ENCODE data around the gene CYP8B1. TPM values are rescaled to one million over a fixed set of nuclear protein-coding genes. Genes with fewer than 3 reads are reported as not detected.

Gene CYP8B1
- total RNA-seq, 1 experiment from 2014 or later = not detected

GRCh38 chr3:42849017-42849416 lies 26.7 kb downstream of the CYP8B1 start:
- no TSS peak for BruUV-seq (replicated peaks)
- no peak for DNase-seq
- intact Hi-C loops (cut with micrococcal nuclease; ENCODE audit: unreplicated experiment) = no loop called here
- no peak for TF ChIP-seq CTCF (IDR thresholded peaks at IDR 0.05; ENCODE audit: insufficient read depth in 1 of 2, low read depth in 1 of 2, low read length in 1 of 2, severe bottlenecking in 1 of 2, unreplicated experiment in 1 of 2)
- peaks cover under 1% of the 10 kb centered on the region for H3K4me1 Mint-ChIP-seq (ENCODE audit: low read depth, unreplicated experiment)
- POLR2A ChIA-PET = no interaction called here
- H3K27me3 ChIP-seq (replicated peaks; ENCODE audit: control insufficient read depth, insufficient read depth, low read length) = no peaks in the 10 kb centered on the region
- H3K27me3 Mint-ChIP-seq (ENCODE audit: insufficient read depth, unreplicated experiment) = peaks cover 3% of the 10 kb centered on the region
- H3K4me3 ChIP-seq (ENCODE audit: low read depth, low read length) = no peak overlapping the region
- H3K9me3 Mint-ChIP-seq (ENCODE audit: unreplicated experiment) = no peaks in the 10 kb centered on the region
- CTCF ChIA-PET = interaction anchor here (0.6 kb wide), 1 partner anchor 295 kb away, joined by 3 read pairs; no protein-coding TSS in a partner anchor
- no peaks in the 10 kb centered on the region for H3K36me3 ChIP-seq (ENCODE audit: control insufficient read depth, insufficient read depth, low read length)
- no peaks in the 10 kb centered on the region for H3K9me3 ChIP-seq
- no peak overlapping the region for H3K27ac Mint-ChIP-seq (ENCODE audit: unreplicated experiment)
- H3K4me1 ChIP-seq = no peaks in the 10 kb centered on the region
- H3K4me3 Mint-ChIP-seq (ENCODE audit: unreplicated experiment) = no peak overlapping the region
- no peaks in the 10 kb centered on the region for H3K36me3 Mint-ChIP-seq (ENCODE audit: insufficient read depth, unreplicated experiment)

- Mint-ChIP-seq H3K4me3 (ENCODE audit: unreplicated experiment) (no peak overlapping the region), H3K27me3 (ENCODE audit: insufficient read depth, unreplicated experiment) (peaks cover 3% of the 10 kb centered on the region), H3K4me1 (ENCODE audit: low read depth, unreplicated experiment) (peaks cover 4% of the 10 kb centered on the region), H3K27ac (ENCODE audit: unreplicated experiment) (no peak overlapping the region), H3K36me3 (ENCODE audit: insufficient read depth, unreplicated experiment) (no peaks in the 10 kb centered on the region), H3K9me3 (ENCODE audit: unreplicated experiment) (no peaks in the 10 kb centered on the region)
- Histone ChIP-seq H3K36me3 (ENCODE audit: control insufficient read depth, insufficient read depth, low read length) (no peaks in the 10 kb centered on the region), H3K4me1 (no peaks in the 10 kb centered on the region), H3K4me3 (ENCODE audit: low read depth, low read length) (no peak overlapping the region), H3K27me3 (replicated peaks; ENCODE audit: control insufficient read depth, insufficient read depth, low read length) (no peaks in the 10 kb centered on the region), H3K9me3 (no peaks in the 10 kb centered on the region)
- BruUV-seq (replicated peaks) = no TSS peak
- TF ChIP-seq CTCF (IDR thresholded peaks at IDR 0.05; ENCODE audit: insufficient read depth in 1 of 2, low read depth in 1 of 2, low read length in 1 of 2, severe bottlenecking in 1 of 2, unreplicated experiment in 1 of 2) = no peak
- POLR2A ChIA-PET = no interaction called here
- CTCF ChIA-PET = no interaction called here
- no peak for DNase-seq
- intact Hi-C loops (cut with micrococcal nuclease; ENCODE audit: unreplicated experiment) = no loop called here
Observed at GRCh38 chr3:42847731-42848130, 27.9 kb downstream of the CYP8B1 start.

- Mint-ChIP-seq H3K4me1 (ENCODE audit: low read depth, unreplicated experiment) (peaks cover 4% of the 10 kb centered on the region), H3K27ac (ENCODE audit: unreplicated experiment) (no peak overlapping the region), H3K27me3 (ENCODE audit: insufficient read depth, unreplicated experiment) (peaks cover 3% of the 10 kb centered on the region), H3K9me3 (ENCODE audit: unreplicated experiment) (no peaks in the 10 kb centered on the region), H3K4me3 (ENCODE audit: unreplicated experiment) (no peak overlapping the region), H3K36me3 (ENCODE audit: insufficient read depth, unreplicated experiment) (no peaks in the 10 kb centered on the region)
- Histone ChIP-seq H3K4me3 (ENCODE audit: low read depth, low read length) (no peak overlapping the region), H3K27me3 (replicated peaks; ENCODE audit: control insufficient read depth, insufficient read depth, low read length) (no peaks in the 10 kb centered on the region), H3K4me1 (no peaks in the 10 kb centered on the region), H3K36me3 (ENCODE audit: control insufficient read depth, insufficient read depth, low read length) (no peaks in the 10 kb centered on the region), H3K9me3 (no peaks in the 10 kb centered on the region)
- no peak for DNase-seq
- intact Hi-C loops (cut with micrococcal nuclease; ENCODE audit: unreplicated experiment) = no loop called here
- ChIA-PET POLR2A (no interaction called here), CTCF (no interaction called here)
- no peak for TF ChIP-seq CTCF (IDR thresholded peaks at IDR 0.05; ENCODE audit: insufficient read depth in 1 of 2, low read depth in 1 of 2, low read length in 1 of 2, severe bottlenecking in 1 of 2, unreplicated experiment in 1 of 2)
- BruUV-seq (replicated peaks) = no TSS peak
Observed at GRCh38 chr3:42846685-42847522, 28.8 kb downstream of the CYP8B1 start.
